C4-2B (cell line): ENCODE measurements around the gene NR2F1-AS1.

Experiments
- CTCF ChIP-seq: fragments of 450-650 bp; conservative IDR thresholded peaks from 2 replicates; pipeline ENCODE4 v1.5.1; 2017; ENCODE audit warnings: mild to moderate bottlenecking
- ZFX ChIP-seq: fragments of 450-650 bp; IDR thresholded peaks from 2 replicates; pipeline ENCODE4 v1.6.1; 2017

- TF ChIP-seq CTCF (peak; percentile 44), ZFX (no peak)
These were observed 39.7 kb upstream of the NR2F1-AS1 start for GRCh38 chr5:93620487-93621326.
